DMS79 (cell line): ENCODE results near the gene UNC13D.
"Not testable (repeated sequence)": the region's sequence is repeated elsewhere in the genome, so short reads cannot be mapped to it uniquely, and the experiment has no call there.

Source experiments
- DNase-seq: peaks from one replicate; lab custom pipeline; 2025; lab: John Stamatoyannopoulos, UW

UNC13D gene

GRCh38 chr17:75820094-75821080, 23.8 kb downstream of the UNC13D start:
- DNase-seq = no peak

- no peak for DNase-seq
Observed at GRCh38 chr17:75819678-75820077, 24.5 kb downstream of the UNC13D start.

- DNase-seq = no peak
Observed at GRCh38 chr17:75819116-75819515, 25.1 kb downstream of the UNC13D start.

GRCh38 chr17:75818326-75818885, 25.8 kb downstream of the UNC13D start:
- no peak for DNase-seq

GRCh38 chr17:75817571-75817970, 26.6 kb downstream of the UNC13D start:
- DNase-seq = no peak

GRCh38 chr17:75816693-75817092, 27.5 kb downstream of the UNC13D start:
- DNase-seq = no peak

- no peak for DNase-seq
Observed at GRCh38 chr17:75815399-75815798, 28.8 kb downstream of the UNC13D start.

GRCh38 chr17:75814900-75815373, 29.3 kb downstream of the UNC13D start:
- DNase-seq = no peak

GRCh38 chr17:75814021-75814395, 30.2 kb downstream of the UNC13D start:
- no peak for DNase-seq

- no peak for DNase-seq
Observed at GRCh38 chr17:75813081-75814020, 30.9 kb downstream of the UNC13D start.

GRCh38 chr17:75812096-75813013, 31.8 kb downstream of the UNC13D start:
- no peak for DNase-seq

GRCh38 chr17:75811174-75811573, 33.0 kb downstream of the UNC13D start:
- DNase-seq = no peak

- DNase-seq = not testable (repeated sequence)
Observed at GRCh38 chr17:75810756-75811155, 33.4 kb downstream of the UNC13D start.

- no peak for DNase-seq
Observed at GRCh38 chr17:75810216-75810615, 34.0 kb downstream of the UNC13D start.

GRCh38 chr17:75809631-75810111, 34.5 kb downstream of the UNC13D start:
- DNase-seq = no peak

GRCh38 chr17:75808905-75809621, 35.1 kb downstream of the UNC13D start:
- no peak for DNase-seq

- no peak for DNase-seq
Observed at GRCh38 chr17:75808549-75808904, 35.7 kb downstream of the UNC13D start.

- no peak for DNase-seq
Observed at GRCh38 chr17:75807861-75808260, 36.3 kb downstream of the UNC13D start.

GRCh38 chr17:75806822-75807500, 37.2 kb downstream of the UNC13D start:
- DNase-seq = no peak

GRCh38 chr17:75803883-75804282, 40.3 kb downstream of the UNC13D start:
- no peak for DNase-seq
